Measurements from ENCODE around the gene SLC35F4. TPM values are rescaled to one million over a fixed set of nuclear protein-coding genes. Genes with fewer than 3 reads are reported as not detected.

The SLC35F4 gene
- total RNA-seq, 1 experiment from 2014 or later: not detected

DNA sequence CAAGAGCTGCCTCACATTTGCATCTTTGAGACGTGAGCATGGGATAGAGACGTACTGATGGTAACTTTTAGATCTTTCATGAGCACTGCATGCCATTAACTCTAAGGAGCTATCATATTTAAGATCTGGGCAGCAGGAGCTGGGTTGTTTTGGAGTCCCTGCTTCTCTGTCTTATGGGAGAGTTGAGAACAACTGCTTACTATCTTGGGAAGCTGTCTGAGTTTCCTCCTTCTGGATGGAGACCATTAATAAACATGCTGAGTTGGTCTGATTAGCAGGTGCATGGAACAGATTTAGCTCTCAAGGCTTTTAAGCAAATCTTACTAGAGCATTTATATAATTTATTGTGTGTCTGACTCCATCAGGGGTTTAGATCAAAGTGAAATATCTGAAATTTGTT lies 252.9 kb downstream of the SLC35F4 start:
- H3K4me1 Mint-ChIP-seq: peaks cover 5 to 6% of the 10 kb centered on the region in 2 experiments; a peak in 3 of 4 replicates
- H3K23ac ChIP-seq (ENCODE audit: insufficient read length, low read depth, low read length): no peak overlapping the region
- no peaks in the 10 kb centered on the region for H3K27me3 ChIP-seq (ENCODE audit: insufficient read depth, low read length)
- H4K8ac ChIP-seq (replicated peaks; ENCODE audit: insufficient read length, low read depth, low read length): no peak overlapping the region
- H3K27ac ChIP-seq (ENCODE audit: insufficient read length, low read depth, low read length): no peak overlapping the region
- no peak overlapping the region for H3K4me3 Mint-ChIP-seq
- H4K5ac ChIP-seq (ENCODE audit: insufficient read length, low read depth, low read length): no peak overlapping the region
- H3K23me2 ChIP-seq (ENCODE audit: insufficient read length, low read depth, low read length, poor library complexity, severe bottlenecking): no peaks in the 10 kb centered on the region
- WGBS (ENCODE audit: extremely low coverage, insufficient read length, low lambda C conversion rate): no CpG with 5 or more reads among the region's 2 CpGs
- no peak overlapping the region for H3K18ac ChIP-seq (ENCODE audit: insufficient read length, low read depth, low read length)
- no peaks in the 10 kb centered on the region; the same call in 1 of the 2 replicates for H3K4me1 ChIP-seq (ENCODE audit: insufficient read depth, low read length)
- no peaks in the 10 kb centered on the region for H3K79me1 ChIP-seq (ENCODE audit: insufficient read depth, low read depth, low read length, poor library complexity, severe bottlenecking)
- H3T11ph ChIP-seq (ENCODE audit: low read length): no peak overlapping the region
- H3K27ac Mint-ChIP-seq: no peak overlapping the region
- no peak overlapping the region for H3K14ac ChIP-seq (ENCODE audit: insufficient read depth, low read length)
- no peak overlapping the region for H3K4ac ChIP-seq (ENCODE audit: low read depth, low read length)
- H3K4me2 ChIP-seq (ENCODE audit: insufficient read depth, insufficient read length, low read length): no peak overlapping the region
- no peak overlapping the region for H2BK5ac ChIP-seq (ENCODE audit: insufficient read length, low read length)
- H3K27me3 Mint-ChIP-seq (ENCODE audit: low read depth): peaks cover 1% of the 10 kb centered on the region
- no peaks in the 10 kb centered on the region for H3K9me3 Mint-ChIP-seq
- no peak overlapping the region for H3K9ac ChIP-seq (ENCODE audit: extremely low read depth, insufficient read length, low read length)
- no peak overlapping the region for H2BK12ac ChIP-seq (ENCODE audit: insufficient read length, low read depth, low read length)
- H3K56ac ChIP-seq (ENCODE audit: insufficient read length, low read depth, low read length): no peak overlapping the region
- no peak overlapping the region for H2AFZ ChIP-seq (ENCODE audit: low read length)
- H3K36me3 Mint-ChIP-seq (ENCODE audit: insufficient read depth in 1 of 3, low read depth in 3 of 3): no peaks in the 10 kb centered on the region
- no peaks in the 10 kb centered on the region for H3K79me2 ChIP-seq (ENCODE audit: insufficient read depth, low read length)
- DNase-seq: no peak
- TF ChIP-seq, protein P1, sequence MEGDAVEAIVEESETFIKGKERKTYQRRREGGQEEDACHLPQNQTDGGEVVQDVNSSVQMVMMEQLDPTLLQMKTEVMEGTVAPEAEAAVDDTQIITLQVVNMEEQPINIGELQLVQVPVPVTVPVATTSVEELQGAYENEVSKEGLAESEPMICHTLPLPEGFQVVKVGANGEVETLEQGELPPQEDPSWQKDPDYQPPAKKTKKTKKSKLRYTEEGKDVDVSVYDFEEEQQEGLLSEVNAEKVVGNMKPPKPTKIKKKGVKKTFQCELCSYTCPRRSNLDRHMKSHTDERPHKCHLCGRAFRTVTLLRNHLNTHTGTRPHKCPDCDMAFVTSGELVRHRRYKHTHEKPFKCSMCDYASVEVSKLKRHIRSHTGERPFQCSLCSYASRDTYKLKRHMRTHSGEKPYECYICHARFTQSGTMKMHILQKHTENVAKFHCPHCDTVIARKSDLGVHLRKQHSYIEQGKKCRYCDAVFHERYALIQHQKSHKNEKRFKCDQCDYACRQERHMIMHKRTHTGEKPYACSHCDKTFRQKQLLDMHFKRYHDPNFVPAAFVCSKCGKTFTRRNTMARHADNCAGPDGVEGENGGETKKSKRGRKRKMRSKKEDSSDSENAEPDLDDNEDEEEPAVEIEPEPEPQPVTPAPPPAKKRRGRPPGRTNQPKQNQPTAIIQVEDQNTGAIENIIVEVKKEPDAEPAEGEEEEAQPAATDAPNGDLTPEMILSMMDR (conservative IDR thresholded peaks at IDR 0.05): no peak
- H2BK15ac ChIP-seq (ENCODE audit: low read depth, low read length): no peak overlapping the region
- H2BK120ac ChIP-seq (ENCODE audit: low read depth, low read length, poor library complexity, severe bottlenecking): no peak overlapping the region
- no peaks in the 10 kb centered on the region for H3K9me3 ChIP-seq (ENCODE audit: control insufficient read depth, low read depth, low read length)
- no peaks in the 10 kb centered on the region for H4K20me1 ChIP-seq (ENCODE audit: control insufficient read depth, insufficient read depth, insufficient read length)
- H4K91ac ChIP-seq (ENCODE audit: insufficient read length, low read depth, low read length): no peak overlapping the region
- no peak overlapping the region for H2BK20ac ChIP-seq (ENCODE audit: low read depth, low read length, poor library complexity, severe bottlenecking)
- no peak overlapping the region for H2AK5ac ChIP-seq (ENCODE audit: insufficient read length, low read length)
